IPS-18c (cell line): Measurements from ENCODE around the gene NPIPB9.
"Not testable (repeated sequence)": the region's sequence is repeated elsewhere in the genome, so short reads cannot be mapped to it uniquely, and the experiment has no call there.

Experiments
- H3K4me3 ChIP-seq: 2 replicates; pipeline ENCODE4 v1.7.0; 2013; ENCODE audit warnings: low read depth, mild to moderate bottlenecking, low read length, moderate library complexity; ENCODE audit not compliant: insufficient read depth
- H3K9me3 ChIP-seq: one replicate; pipeline ENCODE4 v1.6.1; 2013; ENCODE audit warnings: mild to moderate bottlenecking, low read length, moderate library complexity; ENCODE audit not compliant: control insufficient read depth, insufficient read depth

NPIPB9 gene

DNA sequence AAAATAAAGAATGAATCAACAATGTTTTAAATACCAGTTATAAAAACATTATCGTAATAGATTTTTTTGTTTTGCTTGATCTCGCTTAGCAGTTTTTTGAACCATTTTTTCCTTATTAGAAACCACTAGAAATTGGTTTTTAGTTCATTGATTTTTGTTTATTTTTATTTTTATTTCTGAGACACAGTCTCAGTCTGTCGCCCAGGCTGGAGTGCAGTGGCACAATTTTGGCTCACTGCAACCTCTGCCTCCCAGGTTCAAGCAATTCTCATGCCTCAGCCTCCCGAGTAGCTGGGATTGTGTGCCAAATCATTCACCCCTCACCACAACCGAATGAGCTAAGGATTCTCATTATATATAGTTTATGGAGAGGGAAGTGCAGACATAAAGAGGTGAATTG is at the start of gene NPIPB9:
NPIPB9 (plus strand) TSS at position 301 of the 400 bp plus-strand sequence.
- H3K4me3 ChIP-seq, H3K9me3 ChIP-seq: not testable (repeated sequence)

DNA sequence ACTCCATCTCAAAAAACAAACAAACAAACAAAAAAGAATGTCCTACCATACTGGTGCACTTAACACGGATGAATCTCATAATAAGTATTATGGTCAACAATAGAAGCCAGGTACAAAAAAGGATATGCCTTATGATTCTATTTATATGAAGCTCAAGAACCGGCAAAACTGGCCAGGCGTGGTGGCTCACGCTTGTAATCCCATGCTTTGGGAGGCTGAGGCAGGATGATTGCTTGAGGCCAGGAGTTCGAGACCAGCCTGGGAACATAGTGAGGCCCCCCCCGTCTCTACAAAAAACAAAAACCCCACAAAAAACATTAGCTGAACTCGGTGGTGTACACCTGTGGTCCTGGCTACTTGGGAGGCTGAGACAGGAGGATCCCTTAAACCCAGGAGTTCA is 47.3 kb upstream of the NPIPB9 start:
- H3K4me3 ChIP-seq, H3K9me3 ChIP-seq: not testable (repeated sequence)

DNA sequence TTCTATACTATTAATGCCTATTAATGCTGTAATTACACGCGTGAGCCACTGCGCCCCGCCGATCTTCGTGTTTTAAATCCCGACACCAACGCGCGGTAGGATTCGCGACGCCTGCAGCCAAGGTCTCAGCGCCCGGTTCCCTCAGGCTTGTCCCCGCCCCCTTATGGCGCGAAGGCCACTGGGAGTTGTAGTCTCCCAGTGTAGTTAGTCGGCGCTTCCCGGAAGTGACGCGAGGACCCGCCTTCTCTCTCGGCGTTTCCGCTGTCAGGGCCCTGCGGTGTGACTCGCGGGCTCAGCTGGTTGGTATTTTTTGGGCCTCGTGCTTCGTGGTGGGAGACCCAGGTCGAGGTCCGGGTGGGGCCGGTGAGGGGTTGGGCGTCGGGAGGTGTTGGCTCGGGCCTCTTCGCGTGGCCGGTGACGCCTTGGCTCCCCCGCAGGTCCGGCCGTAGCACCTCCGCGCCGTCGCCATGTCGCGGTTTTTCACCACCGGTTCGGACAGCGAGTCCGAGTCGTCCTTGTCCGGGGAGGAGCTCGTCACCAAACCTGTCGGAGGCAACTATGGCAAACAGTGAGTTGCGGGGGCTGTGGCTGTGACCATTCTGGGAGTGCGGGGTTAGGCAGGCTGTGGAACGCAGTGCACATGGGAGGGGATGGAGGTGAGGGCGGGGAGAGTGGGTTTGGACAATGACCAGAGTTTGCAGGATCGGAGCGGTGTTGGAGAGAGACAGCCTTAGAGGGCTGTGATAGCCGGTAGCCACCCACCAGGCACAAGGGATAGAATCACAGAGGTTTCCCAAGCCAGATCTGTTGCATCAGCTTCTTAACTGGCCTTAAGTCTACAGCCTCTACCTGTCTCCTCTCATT is 40.1 kb upstream of the NPIPB9 start, which contains the start of gene EIF3C:
EIF3C (plus strand) TSS at position 245 of the 864 bp plus-strand sequence; CDS start at position 468, 223 bp downstream.
- H3K9me3 ChIP-seq, H3K4me3 ChIP-seq: not testable (repeated sequence)

DNA sequence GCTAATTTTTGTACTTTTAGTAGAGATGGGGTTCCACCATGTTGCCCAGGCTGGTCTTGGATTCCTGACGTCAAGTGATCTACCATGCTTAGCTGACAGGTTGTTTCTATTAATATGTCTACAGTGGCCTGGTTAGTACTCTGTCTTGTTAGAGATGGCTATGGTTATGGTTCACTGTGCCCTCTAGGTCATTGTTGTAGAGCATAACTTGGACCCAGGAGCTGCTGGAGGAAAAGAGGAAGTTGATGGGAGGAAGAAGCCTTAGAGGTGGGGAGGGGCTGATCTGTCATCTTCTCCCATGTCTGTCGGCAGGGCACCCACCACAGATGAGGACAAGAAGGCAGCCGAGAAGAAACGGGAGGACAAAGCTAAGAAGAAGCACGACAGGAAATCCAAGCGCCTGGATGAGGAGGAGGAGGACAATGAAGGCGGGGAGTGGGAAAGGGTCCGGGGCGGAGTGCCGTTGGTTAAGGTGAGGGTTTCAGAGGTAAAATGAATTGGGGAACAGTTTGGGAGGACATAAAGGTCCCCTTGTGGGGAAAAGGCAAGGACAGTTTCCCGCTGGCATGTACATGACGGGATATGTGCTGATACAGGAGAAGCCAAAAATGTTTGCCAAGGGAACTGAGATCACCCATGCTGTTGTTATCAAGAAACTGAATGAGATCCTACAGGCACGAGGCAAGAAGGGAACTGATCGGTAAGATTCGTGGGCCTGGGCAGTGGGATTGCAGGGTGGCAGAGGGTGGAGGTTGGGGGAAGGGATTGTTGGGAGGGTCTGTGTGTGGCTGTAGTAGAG is 28.5 kb upstream of the NPIPB9 start:
- H3K9me3 ChIP-seq, H3K4me3 ChIP-seq: not testable (repeated sequence)

DNA sequence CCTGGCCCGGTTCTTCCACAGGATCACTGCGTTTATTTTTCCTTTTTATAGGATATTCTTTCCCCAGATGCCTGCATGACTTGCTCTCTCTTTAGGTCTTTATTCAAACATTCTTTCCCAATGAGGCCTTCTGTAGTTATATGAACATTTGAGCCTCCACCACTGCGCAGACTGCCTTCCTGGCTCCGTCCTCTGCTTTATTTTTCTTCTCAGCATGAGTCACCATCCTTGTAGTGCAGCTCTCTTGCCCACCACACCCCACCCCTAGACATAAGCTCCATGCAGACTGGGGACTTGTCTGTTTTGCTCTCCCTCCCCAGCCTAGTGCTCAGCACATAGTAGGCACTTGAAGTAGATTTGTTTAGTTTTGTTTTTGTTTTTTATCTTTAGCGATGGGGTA is 20.3 kb upstream of the NPIPB9 start:
- not testable (repeated sequence) for H3K4me3 ChIP-seq, H3K9me3 ChIP-seq

DNA sequence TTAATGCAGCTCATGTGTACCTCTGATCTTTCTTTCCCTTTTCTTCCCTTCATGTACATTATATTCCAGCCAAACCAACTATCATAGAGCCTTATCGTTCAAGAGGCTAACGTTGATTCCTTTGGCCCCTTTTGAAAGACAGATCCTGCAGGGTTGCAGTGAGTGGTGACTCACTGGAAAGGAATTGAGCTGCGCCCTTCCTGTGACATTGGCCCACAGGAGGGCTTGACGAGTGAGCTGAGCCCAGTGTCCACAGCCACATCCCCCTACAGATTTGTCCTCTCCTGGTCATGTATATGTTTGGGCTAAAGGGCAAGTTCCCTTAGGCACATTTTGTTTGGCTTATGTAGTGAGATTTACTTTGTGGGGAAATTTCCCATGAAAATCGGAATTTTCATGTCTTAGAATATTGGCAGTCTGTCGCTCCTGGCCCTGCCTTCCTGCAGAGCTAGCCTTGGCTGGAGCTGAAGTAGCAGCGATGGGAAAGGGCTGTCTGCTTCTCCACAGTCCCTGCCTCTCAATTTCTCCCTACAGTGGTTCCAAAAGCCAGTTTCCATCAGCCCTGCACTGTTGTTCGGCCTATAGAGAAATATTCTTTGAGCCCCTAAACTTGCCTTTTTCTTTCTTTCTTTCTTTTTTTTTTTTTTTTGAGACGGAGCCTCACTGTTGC is 19.0 kb upstream of the NPIPB9 start:
- not testable (repeated sequence) for H3K4me3 ChIP-seq, H3K9me3 ChIP-seq

DNA sequence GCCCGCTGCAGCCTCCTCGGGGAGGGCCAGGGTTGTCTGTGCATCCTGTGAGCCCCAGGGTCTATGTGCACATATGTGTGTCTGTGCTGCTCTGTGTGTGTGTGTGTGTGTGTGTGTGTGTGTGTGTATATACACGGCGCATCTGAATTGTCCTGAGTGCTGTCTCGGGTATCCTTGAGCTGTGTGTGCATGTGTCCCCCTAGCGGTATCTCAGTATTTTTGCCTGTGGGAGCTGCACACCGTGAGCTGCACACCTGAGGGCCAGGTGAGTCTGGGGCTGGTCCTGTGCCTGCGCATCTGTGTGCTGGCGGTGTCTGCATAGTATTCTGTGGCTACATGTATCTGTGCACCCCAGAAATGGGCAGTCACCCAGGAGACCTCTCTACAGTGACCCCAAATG is 11.8 kb upstream of the NPIPB9 start:
- not testable (repeated sequence) for H3K4me3 ChIP-seq, H3K9me3 ChIP-seq

DNA sequence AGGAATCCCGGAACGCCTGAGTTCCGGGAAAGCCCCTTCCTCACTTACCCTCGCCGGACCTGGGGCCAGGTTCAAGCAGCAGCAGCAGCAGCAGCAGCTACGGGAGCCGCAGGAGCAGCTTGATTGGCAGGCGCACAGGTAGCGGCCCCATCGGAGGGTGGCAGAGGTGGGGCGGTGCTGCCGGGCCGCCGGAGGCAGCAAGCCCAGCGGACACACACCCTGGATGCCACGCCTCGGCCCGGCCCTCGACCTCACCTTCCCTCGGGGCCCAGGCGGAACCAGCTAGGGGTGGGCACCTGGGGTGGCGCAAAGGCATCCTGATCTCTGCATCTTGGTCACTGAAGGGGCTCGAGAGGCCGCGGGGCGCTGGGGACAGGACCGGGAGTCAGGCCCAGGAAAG is 11.0 kb upstream of the NPIPB9 start:
- H3K4me3 ChIP-seq, H3K9me3 ChIP-seq: not testable (repeated sequence)

DNA sequence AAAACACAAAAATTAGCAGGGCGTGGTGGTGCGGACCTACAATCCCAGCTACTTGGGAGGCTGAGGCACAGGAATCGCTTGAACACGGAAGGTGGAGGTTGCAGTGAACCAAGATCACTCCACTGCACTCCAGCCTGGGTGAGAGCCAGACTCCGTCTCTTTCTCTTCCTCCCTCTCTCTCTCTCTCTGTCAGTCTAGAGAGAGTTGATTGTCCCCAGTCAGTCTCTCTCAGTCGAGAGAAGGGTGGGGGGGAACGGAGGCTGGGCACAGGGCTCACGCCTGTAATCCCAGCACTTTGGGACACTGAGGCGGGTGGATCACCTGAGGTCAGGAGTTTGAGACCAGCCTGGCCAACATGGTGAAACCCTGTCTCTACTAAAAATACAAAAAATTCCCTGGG is 10.3 kb upstream of the NPIPB9 start:
- not testable (repeated sequence) for H3K9me3 ChIP-seq, H3K4me3 ChIP-seq

DNA sequence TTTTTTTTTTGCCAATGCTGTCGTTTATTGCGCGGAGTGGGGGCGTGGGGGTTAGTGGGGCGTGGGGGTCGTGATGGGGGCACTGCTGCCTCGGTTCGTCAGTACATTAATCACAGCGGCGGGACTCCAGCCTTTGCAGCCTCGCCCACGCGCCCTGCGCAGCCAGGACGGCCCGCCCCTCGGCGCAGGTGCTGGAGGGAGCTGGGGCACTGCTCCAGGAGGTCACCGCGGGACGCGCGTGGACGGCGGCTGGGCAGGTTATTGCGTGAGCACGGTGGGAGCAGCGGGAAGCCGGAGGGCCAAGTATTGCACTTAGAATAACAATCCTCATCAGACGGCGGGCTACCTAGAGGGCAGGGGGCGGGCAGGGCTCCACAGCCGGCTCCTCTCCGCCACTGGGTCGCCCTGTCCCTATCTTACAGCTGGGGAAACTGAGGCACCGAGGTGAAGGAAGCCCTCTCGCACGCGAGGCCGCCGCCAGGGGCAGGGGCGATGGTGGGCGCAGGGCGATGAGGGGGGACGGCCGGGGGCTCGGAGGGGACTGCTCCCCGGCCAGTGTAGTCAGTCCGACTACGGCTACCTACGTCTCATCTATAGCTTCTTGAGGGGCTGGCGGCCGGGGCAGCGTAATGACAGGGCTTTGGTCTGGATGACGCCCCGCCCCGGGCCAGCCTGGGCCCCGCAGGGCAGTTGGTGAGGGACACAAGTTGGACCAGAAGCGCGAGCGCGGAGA is 4.8 kb upstream of the NPIPB9 start:
- H3K9me3 ChIP-seq, H3K4me3 ChIP-seq: not testable (repeated sequence)

DNA sequence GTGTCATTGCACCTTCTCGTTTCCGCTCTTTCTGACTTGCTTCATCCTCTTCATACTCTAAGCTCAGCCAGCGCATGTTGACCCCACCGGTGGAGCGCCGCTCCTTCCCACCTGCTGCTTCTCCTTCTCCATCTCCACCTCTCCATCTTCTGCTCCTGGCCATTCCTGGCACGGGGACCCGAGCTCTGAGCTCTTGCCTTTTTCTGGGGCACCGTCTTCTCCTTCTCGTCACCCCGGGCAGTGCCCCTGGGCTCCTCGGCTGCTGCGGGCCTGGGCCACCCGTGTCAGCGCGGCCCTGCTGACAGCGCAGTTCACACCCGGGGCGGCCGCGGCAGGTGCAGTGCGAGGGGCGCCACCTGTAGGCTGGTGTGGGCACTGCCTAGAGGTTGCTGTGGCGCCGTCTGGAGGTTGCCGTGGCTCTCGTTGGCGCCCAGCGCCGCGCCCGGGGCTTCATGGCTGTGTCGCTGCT is 1.6 kb upstream of the NPIPB9 start:
- H3K9me3 ChIP-seq, H3K4me3 ChIP-seq: not testable (repeated sequence)

DNA sequence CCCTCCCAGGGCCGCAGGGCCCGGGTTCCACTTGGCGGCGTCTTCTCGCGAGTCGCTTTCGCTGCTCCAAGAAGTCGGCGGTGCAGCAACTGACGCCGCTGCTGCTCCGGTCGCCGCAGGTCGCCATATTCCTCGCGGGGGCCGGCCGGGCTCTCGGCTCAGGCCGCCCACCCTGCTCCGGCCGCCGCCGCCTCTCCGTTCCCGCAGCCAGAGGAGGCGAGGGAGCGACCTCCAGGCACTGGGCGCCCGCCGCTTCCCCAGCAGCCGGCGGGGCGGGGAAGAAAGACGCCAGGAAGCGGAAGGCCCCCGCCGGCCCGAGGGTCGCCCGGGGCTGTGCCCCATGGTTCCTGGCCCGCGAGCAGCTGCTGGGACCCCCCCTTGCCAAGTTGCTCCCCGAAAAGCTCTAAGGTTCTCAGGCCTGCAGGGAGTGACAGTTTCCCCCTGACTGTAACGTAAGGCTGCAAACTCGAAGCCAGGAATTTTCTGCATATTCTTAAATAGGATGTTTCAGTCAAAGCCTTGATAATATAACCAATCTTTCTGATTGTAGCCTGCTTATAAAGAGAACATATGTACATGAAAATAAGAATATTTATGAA is 1.0 kb upstream of the NPIPB9 start:
- not testable (repeated sequence) for H3K9me3 ChIP-seq, H3K4me3 ChIP-seq

DNA sequence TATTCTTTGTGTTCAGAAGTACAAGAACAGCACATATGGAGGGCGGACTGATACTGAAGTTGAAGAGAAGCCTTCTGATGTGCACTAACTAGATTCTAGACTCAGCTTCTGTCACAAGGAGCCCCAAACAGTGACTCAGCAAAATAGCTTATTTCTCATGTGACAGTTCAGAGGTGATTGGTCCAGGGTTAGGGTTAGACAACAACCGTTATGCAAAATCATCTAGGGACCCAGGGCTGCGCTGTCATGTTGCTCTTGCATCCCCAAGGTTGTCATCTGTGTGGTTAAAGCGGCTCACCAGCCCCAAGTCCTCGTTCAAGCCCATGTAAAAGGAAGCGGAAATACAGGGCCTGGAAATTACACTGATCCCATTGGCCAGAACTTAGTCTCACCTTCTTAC is 30.1 kb downstream of the NPIPB9 start:
- H3K9me3 ChIP-seq, H3K4me3 ChIP-seq: not testable (repeated sequence)

DNA sequence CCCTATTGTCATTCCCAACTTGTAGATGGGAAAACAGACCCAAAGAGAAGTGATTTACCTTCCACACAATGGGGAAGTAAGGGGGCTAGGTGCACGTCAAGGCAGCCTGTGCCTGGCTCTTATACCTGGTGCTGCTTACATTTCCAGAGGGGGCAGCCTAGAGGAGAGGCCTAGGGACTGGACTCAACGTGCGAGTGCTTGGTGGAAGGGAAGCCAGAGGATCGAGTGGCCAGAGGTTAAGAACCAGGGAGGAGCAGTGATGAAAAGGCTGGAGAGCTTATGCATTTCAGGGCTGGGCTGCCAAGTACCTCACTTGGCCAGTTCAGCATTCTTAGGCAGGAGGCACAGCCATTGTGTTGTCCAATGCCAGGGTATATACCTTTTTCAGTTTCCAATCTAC is 30.8 kb downstream of the NPIPB9 start:
- H3K4me3 ChIP-seq, H3K9me3 ChIP-seq: not testable (repeated sequence)

DNA sequence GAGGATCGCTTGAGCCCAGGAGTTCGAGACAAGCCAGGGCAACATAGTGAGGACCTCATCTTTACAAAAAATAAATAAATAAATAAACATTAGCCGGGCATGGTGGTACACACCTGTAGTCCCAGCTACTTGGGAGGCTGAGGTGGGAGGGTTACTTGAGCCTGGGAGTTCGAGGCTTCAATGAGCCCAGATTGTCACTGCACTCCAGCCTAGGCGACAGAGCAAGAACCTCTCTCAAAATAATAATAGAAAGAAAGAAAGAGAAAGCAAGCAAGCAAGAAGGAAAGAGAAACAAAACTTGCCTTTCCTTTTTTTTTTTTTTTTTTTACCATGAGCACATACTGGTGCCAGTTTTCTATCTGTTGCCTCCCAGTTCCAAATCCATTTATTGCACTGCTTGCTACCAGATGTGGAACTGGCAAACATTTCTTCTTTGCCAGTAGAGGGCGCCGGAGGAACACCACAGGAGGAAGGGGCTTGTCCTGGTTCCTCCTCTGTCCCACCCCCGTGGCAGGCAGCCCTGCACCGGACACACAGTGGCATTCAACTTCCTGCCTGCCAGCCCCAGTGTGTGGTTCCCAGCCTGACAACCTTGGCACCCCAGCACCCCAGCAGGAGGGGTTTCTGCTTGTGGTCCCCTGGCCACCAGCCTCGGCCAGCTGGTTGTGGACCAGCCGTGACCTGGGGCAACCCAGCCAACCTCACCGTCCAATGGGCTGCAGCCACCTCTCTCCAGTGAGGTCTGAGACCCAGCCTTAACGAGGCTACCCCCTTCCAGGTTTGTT is 50.8 kb downstream of the NPIPB9 start:
- not testable (repeated sequence) for H3K9me3 ChIP-seq, H3K4me3 ChIP-seq

DNA sequence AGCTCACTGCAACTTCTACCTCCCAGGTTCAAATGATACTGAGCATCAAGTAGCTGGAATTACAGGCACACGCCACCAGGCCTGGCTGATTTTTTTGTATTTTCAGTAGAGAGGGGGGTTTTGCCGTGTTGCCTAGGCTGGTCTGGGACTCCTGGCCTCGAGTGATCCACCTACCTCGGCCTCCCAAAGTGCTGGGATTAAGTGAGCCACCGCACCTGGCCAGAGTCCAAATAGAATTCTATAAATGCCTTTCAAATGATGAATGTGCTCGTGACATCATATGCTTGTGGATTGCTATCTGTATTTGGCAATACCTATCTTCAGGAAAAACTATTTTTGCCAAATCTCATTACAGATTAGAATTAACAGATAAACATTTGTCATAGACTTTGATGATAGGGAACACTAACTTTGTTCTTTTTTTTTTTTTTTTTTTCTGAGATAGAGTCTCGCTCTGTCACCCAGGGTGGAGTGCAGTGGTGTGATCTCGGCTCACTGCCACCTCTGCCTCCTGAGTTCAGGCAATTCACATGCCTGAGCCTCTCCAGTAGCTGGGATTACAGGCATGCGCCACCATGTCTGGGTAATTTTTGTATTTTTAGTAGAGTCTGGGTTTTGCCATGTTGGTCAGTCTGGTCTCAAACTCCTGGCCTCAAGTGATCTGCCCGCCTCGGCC is 56.0 kb downstream of the NPIPB9 start:
- not testable (repeated sequence) for H3K9me3 ChIP-seq, H3K4me3 ChIP-seq
